ENCODE data around the gene TAS2R4. TPM values are rescaled to one million over a fixed set of nuclear protein-coding genes. Genes with fewer than 3 reads are reported as not detected.

TAS2R4 gene
- total RNA-seq, 1 experiment from 2014 or later = 1.2 TPM

GRCh38 chr7:141752634-141753033 is 23.8 kb upstream of the TAS2R4 start:
- DNase-seq (ENCODE audit: low read depth, low spot score) = no peak
- peaks cover 3 to 12% of the 10 kb centered on the region in 2 experiments; a peak in 2 of 4 replicates for H3K9me3 ChIP-seq (ENCODE audit: control insufficient read depth in 1 of 2, insufficient read depth in 1 of 2, low read depth in 1 of 2, low read length in 2 of 2)
- intact Hi-C loops (cut with micrococcal nuclease) = no loop called here
- H3K36me3 ChIP-seq (ENCODE audit: control insufficient read depth in 1 of 2, insufficient read depth in 2 of 2, low read length in 2 of 2) = peaks cover 46 to 67% of the 10 kb centered on the region in 2 experiments
- H3K27me3 ChIP-seq (ENCODE audit: insufficient read depth, low read length) = no peaks in the 10 kb centered on the region
- RAD21 ChIA-PET (ENCODE audit: low non-redundant PET in 1 of 2, low total read pairs in 2 of 2, uncharacterized antibody in 2 of 2, unreplicated experiment in 2 of 2) = no interaction called here
- BruUV-seq (replicated peaks) = no TSS peak
- H4K20me1 ChIP-seq (ENCODE audit: insufficient read depth) = no peaks in the 10 kb centered on the region
- CTCF ChIA-PET = no interaction called here
- peaks cover 34% of the 10 kb centered on the region for H3K79me2 ChIP-seq (ENCODE audit: insufficient read depth, low read length)
- no peaks in the 10 kb centered on the region for H3K9me2 ChIP-seq (ENCODE audit: insufficient read depth)
- no peak overlapping the region for H3K9ac ChIP-seq (ENCODE audit: low read length)
- ATAC-seq = no peak
- no peak for TF ChIP-seq YY1 (IDR thresholded peaks at IDR 0.05; ENCODE audit: extremely low read depth, insufficient replicate concordance, low read depth, low read length)
- TF ChIP-seq, protein P1, sequence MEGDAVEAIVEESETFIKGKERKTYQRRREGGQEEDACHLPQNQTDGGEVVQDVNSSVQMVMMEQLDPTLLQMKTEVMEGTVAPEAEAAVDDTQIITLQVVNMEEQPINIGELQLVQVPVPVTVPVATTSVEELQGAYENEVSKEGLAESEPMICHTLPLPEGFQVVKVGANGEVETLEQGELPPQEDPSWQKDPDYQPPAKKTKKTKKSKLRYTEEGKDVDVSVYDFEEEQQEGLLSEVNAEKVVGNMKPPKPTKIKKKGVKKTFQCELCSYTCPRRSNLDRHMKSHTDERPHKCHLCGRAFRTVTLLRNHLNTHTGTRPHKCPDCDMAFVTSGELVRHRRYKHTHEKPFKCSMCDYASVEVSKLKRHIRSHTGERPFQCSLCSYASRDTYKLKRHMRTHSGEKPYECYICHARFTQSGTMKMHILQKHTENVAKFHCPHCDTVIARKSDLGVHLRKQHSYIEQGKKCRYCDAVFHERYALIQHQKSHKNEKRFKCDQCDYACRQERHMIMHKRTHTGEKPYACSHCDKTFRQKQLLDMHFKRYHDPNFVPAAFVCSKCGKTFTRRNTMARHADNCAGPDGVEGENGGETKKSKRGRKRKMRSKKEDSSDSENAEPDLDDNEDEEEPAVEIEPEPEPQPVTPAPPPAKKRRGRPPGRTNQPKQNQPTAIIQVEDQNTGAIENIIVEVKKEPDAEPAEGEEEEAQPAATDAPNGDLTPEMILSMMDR (IDR thresholded peaks at IDR 0.05 in 2 of 3, conservative IDR thresholded peaks at IDR 0.05 in 1 of 3; ENCODE audit: borderline replicate concordance in 1 of 3, insufficient read depth in 1 of 3, low read depth in 2 of 3, low read length in 2 of 3) = peak in 2 of 3 experiments; percentile 43 to 61; a peak in 4 of 6 replicates
- H3K4me2 ChIP-seq (ENCODE audit: low read length) = no peak overlapping the region
- H2AFZ ChIP-seq (ENCODE audit: low read depth, low read length, poor library complexity, severe bottlenecking) = no peak overlapping the region
- H3K4me3 ChIP-seq (replicated peaks in 1 of 2; ENCODE audit: low read depth in 1 of 2, low read length in 2 of 2) = no peak overlapping the region
- H3K27ac ChIP-seq (ENCODE audit: low read depth, low read length) = no peak overlapping the region
- H3K4me1 ChIP-seq (ENCODE audit: control insufficient read depth in 1 of 2, insufficient read depth in 2 of 2, low read length in 2 of 2) = no peaks in the 10 kb centered on the region
- POLR2A ChIA-PET = no interaction called here

GRCh38 chr7:141754939-141755338 is 21.5 kb upstream of the TAS2R4 start:
- no peaks in the 10 kb centered on the region for H3K9me2 ChIP-seq (ENCODE audit: insufficient read depth)
- H4K20me1 ChIP-seq (ENCODE audit: insufficient read depth) = no peaks in the 10 kb centered on the region
- H3K4me2 ChIP-seq (ENCODE audit: low read length) = no peak overlapping the region
- ChIA-PET RAD21 (ENCODE audit: low non-redundant PET in 1 of 2, low total read pairs in 2 of 2, uncharacterized antibody in 2 of 2, unreplicated experiment in 2 of 2) (no interaction called here), POLR2A (no interaction called here), CTCF (no interaction called here)
- no peak overlapping the region for H3K27ac ChIP-seq (ENCODE audit: low read depth, low read length)
- no peak for TF ChIP-seq EZH2phosphoT487 (IDR thresholded peaks at IDR 0.05; ENCODE audit: borderline replicate concordance)
- no peak for TF ChIP-seq ZNF274 (IDR thresholded peaks at IDR 0.05; ENCODE audit: low read depth, low read length)
- TF ChIP-seq, protein P1 (IDR thresholded peaks at IDR 0.05 in 2 of 3, conservative IDR thresholded peaks at IDR 0.05 in 1 of 3; ENCODE audit: borderline replicate concordance in 1 of 3, insufficient read depth in 1 of 3, low read depth in 2 of 3, low read length in 2 of 3) = peak; percentile 11 to 67 (median 56); a peak in 4 of 6 replicates
- TF ChIP-seq RAD21 (IDR thresholded peaks at IDR 0.05; ENCODE audit: low read depth) = peak; percentile 35
- TF ChIP-seq ELF1 (IDR thresholded peaks at IDR 0.05; ENCODE audit: borderline replicate concordance, low read depth) = no peak
- TF ChIP-seq, protein P2, sequence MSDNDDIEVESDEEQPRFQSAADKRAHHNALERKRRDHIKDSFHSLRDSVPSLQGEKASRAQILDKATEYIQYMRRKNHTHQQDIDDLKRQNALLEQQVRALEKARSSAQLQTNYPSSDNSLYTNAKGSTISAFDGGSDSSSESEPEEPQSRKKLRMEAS (IDR thresholded peaks at IDR 0.05) = no peak
- TF ChIP-seq CBX3 (IDR thresholded peaks at IDR 0.05; ENCODE audit: low read depth) = no peak
- intact Hi-C loops (cut with micrococcal nuclease) = loop anchor here (5.0 kb wide), 1 partner anchor 432 kb away; no protein-coding TSS in a partner anchor
- peaks cover 31 to 62% of the 10 kb centered on the region in 2 experiments for H3K36me3 ChIP-seq (ENCODE audit: control insufficient read depth in 1 of 2, insufficient read depth in 2 of 2, low read length in 2 of 2)
- H3K9ac ChIP-seq (ENCODE audit: low read length) = no peak overlapping the region
- BruUV-seq (replicated peaks) = no TSS peak
- no peaks in the 10 kb centered on the region for H3K4me1 ChIP-seq (ENCODE audit: control insufficient read depth in 1 of 2, insufficient read depth in 2 of 2, low read length in 2 of 2)
- H3K79me2 ChIP-seq (ENCODE audit: insufficient read depth, low read length) = peaks cover 20% of the 10 kb centered on the region; the same call in 1 of the 2 replicates
- no peak overlapping the region for H2AFZ ChIP-seq (ENCODE audit: low read depth, low read length, poor library complexity, severe bottlenecking)
- no peak overlapping the region for H3K4me3 ChIP-seq (replicated peaks in 1 of 2; ENCODE audit: low read depth in 1 of 2, low read length in 2 of 2)
- DNase-seq (ENCODE audit: low read depth, low spot score) = no peak
- no peaks in the 10 kb centered on the region for H3K27me3 ChIP-seq (ENCODE audit: insufficient read depth, low read length)
- ATAC-seq = peak; percentile 75
- H3K9me3 ChIP-seq (ENCODE audit: control insufficient read depth in 1 of 2, insufficient read depth in 1 of 2, low read depth in 1 of 2, low read length in 2 of 2) = peaks cover 3 to 9% of the 10 kb centered on the region in 2 experiments; a peak in 2 of 4 replicates

Data from HCT116 (cell line).